Upper lobe of left lung (tissue), 6 donors: ENCODE data around the gene TNS3. TPM values are rescaled to one million over a fixed set of nuclear protein-coding genes. Genes with fewer than 3 reads are reported as not detected.

ENCODE experiments used
- ATAC-seq, 2 donors: fragments of 200-7000 bp; cut with Tn5 transposase; one replicate each; pipeline ENCODE4 v1.9.1; 2022; ENCODE audit warnings: mild to moderate bottlenecking in 2 of 2, moderate library complexity in 2 of 2; ENCODE audit not compliant: low FRiP score in 2 of 2
- DNase-seq, 2 donors: peaks; one replicate each; pipeline ENCODE4 v3.0.0-alpha.2; 2019 to 2020
- H3K27ac ChIP-seq, 4 donors: fragments of 200-600 bp; sonication (generic); one replicate each; pipeline ENCODE4 v1.5.1; 2016 to 2019
- H3K27me3 ChIP-seq, 4 donors: fragments of 200-600 bp; sonication (generic); one replicate each; pipeline ENCODE4 v1.5.1; 2017 to 2019
- H3K36me3 ChIP-seq, 4 donors: fragments of 200-600 bp; sonication (generic); one replicate each; pipeline ENCODE4 v1.5.1; 2016 to 2019
- H3K4me1 ChIP-seq, 4 donors: fragments of 200-600 bp; sonication (generic); one replicate each; pipeline ENCODE4 v1.5.1; 2018 to 2019
- H3K4me3 ChIP-seq, 4 donors: fragments of 200-600 bp; sonication (generic); one replicate each; pipeline ENCODE4 v1.5.1; 2017 to 2019; ENCODE audit warnings: mild to moderate bottlenecking in 2 of 4, moderate library complexity in 1 of 4
- H3K9me3 ChIP-seq, 4 donors: fragments of 200-600 bp; sonication (generic); one replicate each; pipeline ENCODE4 v1.5.1; 2018 to 2019
- CTCF ChIP-seq, 6 experiments: fragments of 450-650 bp in 4 of 6; fragments of 200-600 bp in 2 of 6; sonication (generic) in 2 of 6; IDR thresholded peaks; one replicate each; pipeline ENCODE4 v1.5.1; 2016 to 2019; ENCODE audit warnings: antibody characterized with exemption in 6 of 6
- EP300 ChIP-seq, 4 donors: sonication (generic); formaldehyde crosslinking; IDR thresholded peaks; one replicate each; pipeline ENCODE4 v1.5.1; 2017; ENCODE audit warnings: antibody characterized with exemption in 4 of 4, control low read depth in 2 of 4
- POLR2A ChIP-seq, 4 donors: fragments of 450-650 bp; IDR thresholded peaks; one replicate each; pipeline ENCODE4 v1.5.1; 2016 to 2017; ENCODE audit warnings: antibody characterized with exemption in 4 of 4, mild to moderate bottlenecking in 2 of 4
- POLR2AphosphoS5 ChIP-seq, 2 donors: sonication (generic); formaldehyde crosslinking; IDR thresholded peaks; one replicate each; pipeline ENCODE4 v1.5.1; 2017; ENCODE audit warnings: antibody characterized with exemption in 2 of 2
- WGBS, 2 donors: methylation state at CpG; one replicate each; pipeline ENCODE4 v1.1.5; 2017 to 2018; 5-methylcytosine and 5-hydroxymethylcytosine counted together
- total RNA-seq, 6 donors: library from RNA; depleted of rRNA in 4 of 6; stranded (reverse); fragments of >200 nt in 4 of 6; gene quantifications; one replicate each; pipeline versions ENCODE4 v1.1.0 to v1.2.1, GENCODE V29; 2016 to 2021
- donor health status: DM: no; HTN: no; CAD: no; lungs with moderate emphysema.
- donor health status: DM: no; HTN: yes; CAD: no; lungs with severe emphysema.

Gene TNS3
- total RNA-seq, 6 donors from 2014 or later, result 90.6 to 266 (median 143) TPM

- H3K9me3 ChIP-seq, result no peaks in the 10 kb centered on the region
- H3K4me3 ChIP-seq, result peak overlapping the region in 2 of 4 donors; percentile 19
- ATAC-seq, result peak in 1 of 2 donors; percentile 25
- peak overlapping the region; percentile 47 to 77 (median 71) for H3K27ac ChIP-seq
- no peaks in the 10 kb centered on the region for H3K27me3 ChIP-seq
- TF ChIP-seq POLR2AphosphoS5 (IDR thresholded peaks at IDR 0.05) (no peak), CTCF (IDR thresholded peaks at IDR 0.05) (no peak), POLR2A (IDR thresholded peaks at IDR 0.05) (no peak), EP300 (IDR thresholded peaks at IDR 0.05) (no peak)
- DNase-seq, result peak in 1 of 2 donors; percentile 10
- peaks cover 0 to 15% (median 4%) of the 10 kb centered on the region in 4 donors for H3K36me3 ChIP-seq
- WGBS, 2 donors, result 48 to 63% methylated on average over 8 of the region's 8 CpGs
- peaks cover 18 to 59% (median 30%) of the 10 kb centered on the region in 4 donors for H3K4me1 ChIP-seq
Observed at GRCh38 chr7:47405286-47405904, 176.5 kb downstream of the TNS3 start.

- Histone ChIP-seq H3K27me3 (no peaks in the 10 kb centered on the region), H3K27ac (peak overlapping the region in 2 of 4 donors; percentile 43 to 77), H3K4me1 (peaks cover 18 to 59% (median 30%) of the 10 kb centered on the region in 4 donors), H3K9me3 (no peaks in the 10 kb centered on the region), H3K36me3 (peaks cover 0 to 8% (median 2%) of the 10 kb centered on the region in 4 donors), H3K4me3 (no peak overlapping the region)
- ATAC-seq (no peak), DNase-seq (peak in 1 of 2 donors; percentile 20)
- 56 to 80% methylated on average over 3 of the region's 3 CpGs for WGBS, 2 donors
- TF ChIP-seq EP300 (IDR thresholded peaks at IDR 0.05) (no peak), POLR2A (IDR thresholded peaks at IDR 0.05) (no peak), POLR2AphosphoS5 (IDR thresholded peaks at IDR 0.05) (no peak), CTCF (IDR thresholded peaks at IDR 0.05) (no peak)
Observed at GRCh38 chr7:47404010-47404409, 177.9 kb downstream of the TNS3 start.

GRCh38 chr7:47402941-47403866 is 178.7 kb downstream of the TNS3 start:
- peak; percentile 20 to 76 for DNase-seq
- 73 to 81% methylated on average over 14 of the region's 15 CpGs for WGBS, 2 donors
- no peaks in the 10 kb centered on the region for H3K27me3 ChIP-seq
- H3K4me3 ChIP-seq, result no peak overlapping the region
- no peak for TF ChIP-seq EP300 (IDR thresholded peaks at IDR 0.05)
- no peak for TF ChIP-seq CTCF (IDR thresholded peaks at IDR 0.05)
- no peak for TF ChIP-seq POLR2AphosphoS5 (IDR thresholded peaks at IDR 0.05)
- no peak for TF ChIP-seq POLR2A (IDR thresholded peaks at IDR 0.05)
- H3K27ac ChIP-seq, result peak overlapping the region; percentile 37 to 66 (median 52)
- peak in 1 of 2 donors; percentile 3 for ATAC-seq
- H3K36me3 ChIP-seq, result peaks cover 0 to 8% (median 2%) of the 10 kb centered on the region in 4 donors
- no peaks in the 10 kb centered on the region for H3K9me3 ChIP-seq
- H3K4me1 ChIP-seq, result peaks cover 18 to 55% (median 30%) of the 10 kb centered on the region in 4 donors

GRCh38 chr7:47401611-47402570 is 180.0 kb downstream of the TNS3 start:
- Histone ChIP-seq H3K27ac (peak overlapping the region in 3 of 4 donors; percentile 37 to 66 (median 46)), H3K36me3 (peaks cover under 1 to 16% (median 3%) of the 10 kb centered on the region in 4 donors)

More at GRCh38 chr7:47401611-47402570, 180.0 kb downstream of the TNS3 start:
- Histone ChIP-seq H3K4me3 (no peak overlapping the region), H3K9me3 (no peaks in the 10 kb centered on the region), H3K4me1 (peaks cover 16 to 46% (median 25%) of the 10 kb centered on the region in 4 donors), H3K27me3 (no peaks in the 10 kb centered on the region)
- 76 to 84% methylated on average over 14 to 17 of the region's 17 CpGs for WGBS, 2 donors
- TF ChIP-seq POLR2AphosphoS5 (IDR thresholded peaks at IDR 0.05) (no peak), POLR2A (IDR thresholded peaks at IDR 0.05) (no peak), EP300 (IDR thresholded peaks at IDR 0.05) (no peak), CTCF (IDR thresholded peaks at IDR 0.05) (no peak)
- DNase-seq, result peak in 1 of 2 donors; percentile 15
- no peak for ATAC-seq
